ENCODE results near the gene RUBCN. TPM values are rescaled to one million over a fixed set of nuclear protein-coding genes. Genes with fewer than 3 reads are reported as not detected.

Gene RUBCN
- total and polyA plus RNA-seq, 11 donors = 14.9 to 53.4 (median 36.9) TPM

DNA sequence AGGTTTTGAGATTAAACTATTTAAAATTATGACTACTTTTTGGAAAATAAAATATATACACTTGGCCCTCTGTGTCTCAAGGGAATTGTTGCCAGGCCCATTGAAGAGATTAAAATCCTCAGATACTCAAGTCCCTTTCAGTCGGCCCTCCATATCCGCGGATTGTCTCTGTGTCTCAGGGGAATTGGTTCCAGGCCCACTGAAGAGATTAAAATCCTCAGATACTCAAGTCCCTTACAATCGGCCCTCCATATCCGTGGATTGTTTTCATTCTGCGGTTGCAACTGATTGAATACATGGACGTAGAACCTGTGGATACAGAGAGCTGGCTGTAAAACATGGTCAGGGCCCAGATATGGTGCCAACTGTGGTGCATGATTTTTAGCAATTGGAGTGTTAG, 38.6 kb upstream of the RUBCN start:
- peaks cover 3 to 93% (median 91%) of the 10 kb centered on the region in 9 donors for H3K36me3 ChIP-seq
- WGBS, 4 donors = 50 to 63% (median 57%) methylated on average over 7 of the region's 7 CpGs

GRCh38 chr3:197761784-197762183, 25.1 kb upstream of the RUBCN start:
- TF ChIP-seq, protein P1, sequence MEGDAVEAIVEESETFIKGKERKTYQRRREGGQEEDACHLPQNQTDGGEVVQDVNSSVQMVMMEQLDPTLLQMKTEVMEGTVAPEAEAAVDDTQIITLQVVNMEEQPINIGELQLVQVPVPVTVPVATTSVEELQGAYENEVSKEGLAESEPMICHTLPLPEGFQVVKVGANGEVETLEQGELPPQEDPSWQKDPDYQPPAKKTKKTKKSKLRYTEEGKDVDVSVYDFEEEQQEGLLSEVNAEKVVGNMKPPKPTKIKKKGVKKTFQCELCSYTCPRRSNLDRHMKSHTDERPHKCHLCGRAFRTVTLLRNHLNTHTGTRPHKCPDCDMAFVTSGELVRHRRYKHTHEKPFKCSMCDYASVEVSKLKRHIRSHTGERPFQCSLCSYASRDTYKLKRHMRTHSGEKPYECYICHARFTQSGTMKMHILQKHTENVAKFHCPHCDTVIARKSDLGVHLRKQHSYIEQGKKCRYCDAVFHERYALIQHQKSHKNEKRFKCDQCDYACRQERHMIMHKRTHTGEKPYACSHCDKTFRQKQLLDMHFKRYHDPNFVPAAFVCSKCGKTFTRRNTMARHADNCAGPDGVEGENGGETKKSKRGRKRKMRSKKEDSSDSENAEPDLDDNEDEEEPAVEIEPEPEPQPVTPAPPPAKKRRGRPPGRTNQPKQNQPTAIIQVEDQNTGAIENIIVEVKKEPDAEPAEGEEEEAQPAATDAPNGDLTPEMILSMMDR (IDR thresholded peaks at IDR 0.05) = no peak
- TF ChIP-seq POLR2A (IDR thresholded peaks at IDR 0.05) = no peak
- ATAC-seq = no peak
- Histone ChIP-seq H3K4me1 (peaks cover 0 to 13% (median 2%) of the 10 kb centered on the region in 12 donors), H3K27ac (no peak overlapping the region), H3K4me3 (no peak overlapping the region), H3K9me3 (no peaks in the 10 kb centered on the region), H3K27me3 (no peaks in the 10 kb centered on the region), H3K36me3 (peaks cover 0 to 88% (median 70%) of the 10 kb centered on the region in 9 donors)
- intact Hi-C loops (cut with DNase I) = no loop called here
- no peak for DNase-seq

More for the DNA sequence above, 38.6 kb upstream of the RUBCN start:
- H3K4me3 ChIP-seq = no peak overlapping the region
- H3K27ac ChIP-seq = no peak overlapping the region
- no peak for TF ChIP-seq POLR2A (IDR thresholded peaks at IDR 0.05)
- TF ChIP-seq, protein P1 (IDR thresholded peaks at IDR 0.05) = no peak
- no peaks in the 10 kb centered on the region for H3K9me3 ChIP-seq
- ATAC-seq (peak; percentile 20 to 69 (median 48)), DNase-seq (no peak)
- intact Hi-C loops (cut with DNase I) = no loop called here
- H3K27me3 ChIP-seq = no peaks in the 10 kb centered on the region
- H3K4me1 ChIP-seq = no peaks in the 10 kb centered on the region

GRCh38 chr3:197758512-197758911, 21.8 kb upstream of the RUBCN start:
- 61 to 75% (median 71%) methylated on average over 4 of the region's 4 CpGs for WGBS, 4 donors
- TF ChIP-seq, protein P1 (IDR thresholded peaks at IDR 0.05) = no peak
- TF ChIP-seq POLR2A (IDR thresholded peaks at IDR 0.05) = no peak
- Histone ChIP-seq H3K9me3 (no peaks in the 10 kb centered on the region), H3K4me3 (no peak overlapping the region), H3K36me3 (peaks cover 0 to 65% (median 50%) of the 10 kb centered on the region in 9 donors), H3K27me3 (no peaks in the 10 kb centered on the region), H3K4me1 (peaks cover 0 to 31% (median 14%) of the 10 kb centered on the region in 12 donors), H3K27ac (peak overlapping the region in 7 of 12 donors; percentile 0 to 67 (median 31))
- ATAC-seq = peak; percentile 64 to 88 (median 77)
- no peak for DNase-seq
- intact Hi-C loops (cut with DNase I) = no loop called here

GRCh38 chr3:197756704-197757103, 20.0 kb upstream of the RUBCN start:
- TF ChIP-seq POLR2A (IDR thresholded peaks at IDR 0.05) = no peak
- TF ChIP-seq, protein P1 (IDR thresholded peaks at IDR 0.05) = no peak
- Histone ChIP-seq H3K4me3 (no peak overlapping the region), H3K36me3 (peaks cover 0 to 47% (median 32%) of the 10 kb centered on the region in 9 donors), H3K27me3 (no peaks in the 10 kb centered on the region), H3K9me3 (no peaks in the 10 kb centered on the region), H3K27ac (peak overlapping the region in 3 of 12 donors; percentile 1 to 44 (median 12)), H3K4me1 (peaks cover 3 to 49% (median 29%) of the 10 kb centered on the region in 12 donors)
- WGBS, 4 donors = 80 to 91% (median 84%) methylated on average over 3 of the region's 3 CpGs
- intact Hi-C loops (cut with DNase I) = no loop called here
- peak in 1 of 4 donors; percentile 8 for ATAC-seq
- no peak for DNase-seq

Data from heart left ventricle (tissue), 16 donors.